Neutrophil (primary cell): Measurements from ENCODE around the gene IL1RN.

Experiments
- H3K27ac ChIP-seq: fragments of 200-600 bp; sonication (generic); 2 replicates; pipeline ENCODE4 v1.5.1; 2016; ENCODE audit warnings: mild to moderate bottlenecking, moderate library complexity
- H3K27me3 ChIP-seq: fragments of 200-600 bp; sonication (generic); 2 replicates; pipeline ENCODE4 v1.6.0; 2016; ENCODE audit warnings: mild to moderate bottlenecking
- H3K36me3 ChIP-seq: fragments of 200-600 bp; sonication (generic); 2 replicates; pipeline ENCODE4 v1.5.1; 2017
- H3K4me1 ChIP-seq, 2 experiments: fragments of 200-600 bp in 1 of 2; sonication (generic) in 1 of 2; 1 replicate in 1 of 2; 2 replicates in 1 of 2; pipeline versions ENCODE4 v1.5.1 to v1.6.1; 2013 to 2016; ENCODE audit warnings: low read depth in 1 of 2, low read length in 1 of 2, mild to moderate bottlenecking in 1 of 2, moderate library complexity in 1 of 2; ENCODE audit not compliant: control insufficient read depth in 1 of 2, insufficient read depth in 1 of 2
- H3K4me3 ChIP-seq, 2 experiments: fragments of 200-600 bp in 1 of 2; sonication (generic) in 1 of 2; 1 replicate in 1 of 2; 2 replicates in 1 of 2; pipeline ENCODE4 v1.5.1; 2013 to 2016; ENCODE audit warnings: low read depth in 1 of 2, low read length in 1 of 2, mild to moderate bottlenecking in 1 of 2, moderate library complexity in 1 of 2
- H3K9me3 ChIP-seq: fragments of 200-600 bp; sonication (generic); 2 replicates; pipeline ENCODE4 v1.5.1; 2016
- TF ChIP-seq, protein P1 (sequence below): fragments of 200-600 bp; sonication (generic); IDR thresholded peaks from 2 replicates; pipeline ENCODE4 v1.5.1; 2016; ENCODE audit warnings: antibody characterized with exemption

IL1RN gene

DNA sequence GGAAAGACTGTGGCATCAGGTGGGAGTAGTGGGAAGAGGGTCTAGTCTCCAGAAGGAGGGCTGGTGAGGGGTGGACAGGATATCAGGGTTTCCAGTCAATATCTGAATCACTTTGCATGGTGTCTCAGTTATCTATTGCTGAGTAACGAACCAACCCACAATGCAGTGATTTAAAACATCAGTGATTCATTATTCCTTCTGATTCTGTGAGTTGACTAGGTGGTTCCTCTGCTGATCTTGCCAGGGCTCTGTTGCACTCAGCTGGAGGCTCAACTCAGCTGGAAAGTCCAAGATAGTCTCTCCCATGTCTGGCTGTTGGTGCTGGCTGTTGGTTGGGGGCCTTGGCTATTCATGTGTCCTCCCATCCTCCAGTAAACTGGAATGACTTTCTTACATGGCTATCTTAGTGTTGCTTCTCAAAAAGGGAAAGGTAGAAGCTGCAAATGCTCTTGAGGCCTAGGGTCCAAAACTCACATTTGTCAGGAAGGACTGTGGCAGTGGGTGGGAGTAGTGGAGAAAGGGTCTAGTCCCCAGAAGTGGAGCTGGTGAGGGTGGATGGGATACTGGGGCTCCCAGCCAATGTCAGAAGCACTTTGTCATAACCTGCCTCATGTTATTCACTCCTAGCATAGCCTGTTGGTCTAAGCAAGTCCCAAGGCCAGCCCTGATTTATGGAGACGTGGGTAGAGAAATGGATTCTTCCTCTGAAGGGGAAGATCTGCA, 45.7 kb upstream of the IL1RN start:
- TF ChIP-seq, protein P1, sequence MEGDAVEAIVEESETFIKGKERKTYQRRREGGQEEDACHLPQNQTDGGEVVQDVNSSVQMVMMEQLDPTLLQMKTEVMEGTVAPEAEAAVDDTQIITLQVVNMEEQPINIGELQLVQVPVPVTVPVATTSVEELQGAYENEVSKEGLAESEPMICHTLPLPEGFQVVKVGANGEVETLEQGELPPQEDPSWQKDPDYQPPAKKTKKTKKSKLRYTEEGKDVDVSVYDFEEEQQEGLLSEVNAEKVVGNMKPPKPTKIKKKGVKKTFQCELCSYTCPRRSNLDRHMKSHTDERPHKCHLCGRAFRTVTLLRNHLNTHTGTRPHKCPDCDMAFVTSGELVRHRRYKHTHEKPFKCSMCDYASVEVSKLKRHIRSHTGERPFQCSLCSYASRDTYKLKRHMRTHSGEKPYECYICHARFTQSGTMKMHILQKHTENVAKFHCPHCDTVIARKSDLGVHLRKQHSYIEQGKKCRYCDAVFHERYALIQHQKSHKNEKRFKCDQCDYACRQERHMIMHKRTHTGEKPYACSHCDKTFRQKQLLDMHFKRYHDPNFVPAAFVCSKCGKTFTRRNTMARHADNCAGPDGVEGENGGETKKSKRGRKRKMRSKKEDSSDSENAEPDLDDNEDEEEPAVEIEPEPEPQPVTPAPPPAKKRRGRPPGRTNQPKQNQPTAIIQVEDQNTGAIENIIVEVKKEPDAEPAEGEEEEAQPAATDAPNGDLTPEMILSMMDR, result no peak
- Histone ChIP-seq H3K4me1 (peaks cover 5 to 12% of the 10 kb centered on the region in 2 experiments), H3K27me3 (peaks cover 37% of the 10 kb centered on the region), H3K9me3 (no peaks in the 10 kb centered on the region), H3K4me3 (no peak overlapping the region), H3K27ac (no peak overlapping the region), H3K36me3 (no peaks in the 10 kb centered on the region)

- peak overlapping the region; percentile 21 for H3K27ac ChIP-seq
Measured at GRCh38 chr2:113083296-113083695, 44.1 kb upstream of the IL1RN start.

GRCh38 chr2:113084249-113085000, 43.0 kb upstream of the IL1RN start:
- no peaks in the 10 kb centered on the region for H3K36me3 ChIP-seq
- TF ChIP-seq, protein P1, result peak; percentile 40
- H3K4me1 ChIP-seq, result peaks cover 5 to 12% of the 10 kb centered on the region in 2 experiments
- no peak overlapping the region for H3K27ac ChIP-seq
- no peaks in the 10 kb centered on the region for H3K9me3 ChIP-seq
- no peak overlapping the region for H3K4me3 ChIP-seq
- H3K27me3 ChIP-seq, result peaks cover 33% of the 10 kb centered on the region

More at GRCh38 chr2:113083296-113083695, 44.1 kb upstream of the IL1RN start:
- no peak overlapping the region for H3K4me3 ChIP-seq
- H3K4me1 ChIP-seq, result peaks cover 5 to 12% of the 10 kb centered on the region in 2 experiments
- no peaks in the 10 kb centered on the region for H3K36me3 ChIP-seq
- H3K9me3 ChIP-seq, result no peaks in the 10 kb centered on the region
- TF ChIP-seq, protein P1, result no peak
- peaks cover 37% of the 10 kb centered on the region for H3K27me3 ChIP-seq

GRCh38 chr2:113085542-113085941, 41.9 kb upstream of the IL1RN start:
- H3K4me1 ChIP-seq, result peaks cover 15 to 23% of the 10 kb centered on the region in 2 experiments
- no peaks in the 10 kb centered on the region for H3K36me3 ChIP-seq
- H3K9me3 ChIP-seq, result no peaks in the 10 kb centered on the region
- TF ChIP-seq, protein P1, result no peak
- H3K27ac ChIP-seq, result no peak overlapping the region
- H3K27me3 ChIP-seq, result peaks cover 22% of the 10 kb centered on the region
- no peak overlapping the region for H3K4me3 ChIP-seq

DNA sequence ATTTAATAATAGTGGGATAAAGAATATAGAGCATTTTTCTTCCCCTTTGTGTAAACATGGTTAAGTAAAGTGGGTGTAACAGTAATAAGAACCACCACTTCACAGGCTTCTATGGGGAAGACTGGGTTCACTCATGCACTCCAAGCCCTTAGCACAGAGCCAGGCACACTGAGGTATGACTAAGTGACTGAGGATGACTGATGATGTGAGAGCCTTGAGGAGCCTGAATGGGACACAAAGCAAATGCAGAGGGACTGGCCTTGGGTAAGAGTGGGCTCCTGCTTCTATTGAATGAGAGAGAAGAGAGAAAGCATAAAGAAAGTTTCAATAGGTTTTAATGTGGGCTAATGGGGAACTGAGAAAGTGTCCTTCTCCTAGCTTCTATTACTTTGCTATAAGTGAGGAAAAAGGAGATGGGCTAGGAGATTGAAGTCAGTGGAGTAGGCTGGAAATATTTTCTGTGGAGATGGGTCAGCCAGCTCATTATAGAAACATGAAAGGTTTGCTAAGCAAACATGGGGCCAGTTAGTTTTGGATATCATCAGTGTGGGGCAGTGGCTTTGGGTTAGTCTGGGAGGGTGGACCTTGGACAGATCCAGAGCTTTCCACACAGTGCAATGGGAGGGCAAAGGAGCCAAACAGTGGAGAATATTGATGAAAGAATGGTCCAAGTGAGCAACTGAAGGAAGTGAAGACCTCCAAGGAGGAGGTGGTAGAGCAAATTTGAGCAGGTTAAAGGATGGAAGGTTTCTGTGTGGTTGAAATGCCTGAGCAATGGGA, 39.0 kb upstream of the IL1RN start:
- no peaks in the 10 kb centered on the region for H3K36me3 ChIP-seq

More for the DNA sequence above, 39.0 kb upstream of the IL1RN start:
- no peak overlapping the region for H3K4me3 ChIP-seq
- no peaks in the 10 kb centered on the region for H3K27me3 ChIP-seq
- H3K4me1 ChIP-seq, result peaks cover 13 to 20% of the 10 kb centered on the region in 2 experiments
- H3K9me3 ChIP-seq, result no peaks in the 10 kb centered on the region
- no peak overlapping the region for H3K27ac ChIP-seq
- TF ChIP-seq, protein P1, result no peak
